Measurements from ENCODE around the gene CMYA5. TPM values are rescaled to one million over a fixed set of nuclear protein-coding genes. Genes with fewer than 3 reads are reported as not detected.
A peak's percentile ranks its signal among the peaks of the same experiment; 100 is the strongest.

Gene CMYA5
- total and polyA plus RNA-seq, 8 donors = 0.68 to 14.7 (median 8.9) TPM

DNA sequence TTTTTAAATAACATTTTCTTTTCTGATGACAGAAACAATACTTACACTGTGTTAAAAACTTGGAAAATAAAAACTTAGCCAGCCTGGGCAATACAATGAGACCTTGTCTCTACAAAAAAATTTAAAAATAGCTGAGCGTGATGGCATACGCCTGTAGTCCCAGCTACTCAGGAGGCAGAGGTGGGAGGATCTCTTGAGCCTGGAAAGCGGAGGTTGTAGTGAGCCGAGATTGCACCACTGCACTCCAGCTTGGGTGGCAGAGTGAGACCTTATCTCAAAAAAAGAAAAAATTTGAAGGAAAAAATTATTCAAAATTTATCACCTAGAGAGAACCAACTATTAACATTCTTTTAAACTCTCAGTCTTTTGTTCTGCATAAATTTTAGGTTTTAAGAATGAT, 4.9 kb upstream of the CMYA5 start:
- H3K36me3 ChIP-seq = peaks cover 0 to 69% of the 10 kb centered on the region in 2 donors
- DNase-seq = no peak
- intact Hi-C loops (cut with DNase I) = no loop called here
- no peak for ATAC-seq
- no peaks in the 10 kb centered on the region for H3K9me3 ChIP-seq
- TF ChIP-seq, protein P1, sequence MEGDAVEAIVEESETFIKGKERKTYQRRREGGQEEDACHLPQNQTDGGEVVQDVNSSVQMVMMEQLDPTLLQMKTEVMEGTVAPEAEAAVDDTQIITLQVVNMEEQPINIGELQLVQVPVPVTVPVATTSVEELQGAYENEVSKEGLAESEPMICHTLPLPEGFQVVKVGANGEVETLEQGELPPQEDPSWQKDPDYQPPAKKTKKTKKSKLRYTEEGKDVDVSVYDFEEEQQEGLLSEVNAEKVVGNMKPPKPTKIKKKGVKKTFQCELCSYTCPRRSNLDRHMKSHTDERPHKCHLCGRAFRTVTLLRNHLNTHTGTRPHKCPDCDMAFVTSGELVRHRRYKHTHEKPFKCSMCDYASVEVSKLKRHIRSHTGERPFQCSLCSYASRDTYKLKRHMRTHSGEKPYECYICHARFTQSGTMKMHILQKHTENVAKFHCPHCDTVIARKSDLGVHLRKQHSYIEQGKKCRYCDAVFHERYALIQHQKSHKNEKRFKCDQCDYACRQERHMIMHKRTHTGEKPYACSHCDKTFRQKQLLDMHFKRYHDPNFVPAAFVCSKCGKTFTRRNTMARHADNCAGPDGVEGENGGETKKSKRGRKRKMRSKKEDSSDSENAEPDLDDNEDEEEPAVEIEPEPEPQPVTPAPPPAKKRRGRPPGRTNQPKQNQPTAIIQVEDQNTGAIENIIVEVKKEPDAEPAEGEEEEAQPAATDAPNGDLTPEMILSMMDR (IDR thresholded peaks at IDR 0.05) = no peak
- no peak overlapping the region for H3K4me3 ChIP-seq
- no peaks in the 10 kb centered on the region for H3K27me3 ChIP-seq
- H3K27ac ChIP-seq = no peak overlapping the region
- no peaks in the 10 kb centered on the region for H3K4me1 ChIP-seq

DNA sequence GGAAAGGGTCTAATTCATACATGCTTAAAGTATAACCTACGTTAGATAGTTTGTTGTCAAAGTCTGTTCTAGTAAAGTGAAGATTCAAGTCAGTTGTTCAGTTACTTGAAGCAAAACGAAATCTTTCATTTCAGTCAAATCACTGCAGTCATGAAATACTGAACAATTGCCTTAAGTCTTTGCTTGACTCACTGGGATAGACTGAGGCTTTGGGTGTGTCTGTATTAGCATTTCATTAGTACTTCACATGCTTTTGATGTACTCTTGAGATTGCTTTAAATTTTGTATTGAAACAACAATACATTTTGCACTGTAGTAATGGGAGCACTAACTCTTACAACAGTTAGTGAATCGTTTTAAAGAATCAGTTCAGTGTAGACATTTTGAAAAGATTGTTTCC, 4.0 kb upstream of the CMYA5 start:
- Histone ChIP-seq H3K27me3 (no peaks in the 10 kb centered on the region), H3K9me3 (no peaks in the 10 kb centered on the region), H3K27ac (no peak overlapping the region), H3K4me3 (no peak overlapping the region), H3K36me3 (peaks cover 0 to 63% of the 10 kb centered on the region in 2 donors), H3K4me1 (no peaks in the 10 kb centered on the region)
- ATAC-seq = peak; percentile 18
- TF ChIP-seq, protein P1 (IDR thresholded peaks at IDR 0.05) = no peak
- intact Hi-C loops (cut with DNase I) = no loop called here
- no peak for DNase-seq

DNA sequence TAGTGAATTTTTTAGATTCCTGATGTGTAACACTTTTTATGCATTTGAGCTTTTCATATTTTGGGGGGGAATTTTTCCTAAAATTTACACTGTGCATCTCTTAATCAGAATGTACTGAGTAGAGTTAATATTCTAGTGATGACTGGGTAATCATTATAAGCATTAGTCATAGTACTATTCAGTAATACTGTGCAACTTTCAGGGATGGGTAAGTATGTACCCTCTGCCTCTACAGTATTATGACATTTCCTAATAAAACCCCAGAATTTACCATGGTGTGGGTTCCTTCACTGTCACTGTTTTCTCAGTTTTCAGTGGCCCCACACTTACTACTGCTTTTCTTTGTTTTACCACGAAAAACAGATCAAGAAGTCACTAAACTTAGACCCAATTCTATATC, 2.8 kb upstream of the CMYA5 start:
- Histone ChIP-seq H3K4me1 (no peaks in the 10 kb centered on the region), H3K27me3 (no peaks in the 10 kb centered on the region), H3K4me3 (no peak overlapping the region), H3K36me3 (peaks cover 0 to 51% of the 10 kb centered on the region in 2 donors), H3K27ac (no peak overlapping the region), H3K9me3 (no peaks in the 10 kb centered on the region)
- intact Hi-C loops (cut with DNase I) = no loop called here
- no peak for DNase-seq
- TF ChIP-seq, protein P1 (IDR thresholded peaks at IDR 0.05) = no peak
- no peak for ATAC-seq

DNA sequence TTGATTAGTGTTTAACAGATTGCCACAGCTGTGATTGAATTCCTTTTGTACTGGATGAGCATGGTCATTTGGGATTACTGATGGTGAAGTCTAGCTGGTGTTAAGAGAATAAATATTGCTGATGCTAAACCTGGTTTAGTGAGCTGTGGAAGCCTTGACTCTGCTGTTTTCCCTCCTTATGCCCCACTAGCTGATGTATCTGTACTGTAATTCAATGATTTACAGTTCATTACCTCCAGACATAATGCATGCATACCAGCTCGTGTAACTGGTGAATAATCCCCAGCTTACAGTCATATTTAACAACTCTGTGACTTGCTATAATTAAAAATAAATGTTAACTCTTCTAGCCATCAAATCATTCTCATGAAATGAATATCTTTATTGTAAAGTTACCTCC, 1.7 kb upstream of the CMYA5 start:
- TF ChIP-seq, protein P1 (IDR thresholded peaks at IDR 0.05) = no peak
- no peak for ATAC-seq
- no peaks in the 10 kb centered on the region for H3K9me3 ChIP-seq

DNA sequence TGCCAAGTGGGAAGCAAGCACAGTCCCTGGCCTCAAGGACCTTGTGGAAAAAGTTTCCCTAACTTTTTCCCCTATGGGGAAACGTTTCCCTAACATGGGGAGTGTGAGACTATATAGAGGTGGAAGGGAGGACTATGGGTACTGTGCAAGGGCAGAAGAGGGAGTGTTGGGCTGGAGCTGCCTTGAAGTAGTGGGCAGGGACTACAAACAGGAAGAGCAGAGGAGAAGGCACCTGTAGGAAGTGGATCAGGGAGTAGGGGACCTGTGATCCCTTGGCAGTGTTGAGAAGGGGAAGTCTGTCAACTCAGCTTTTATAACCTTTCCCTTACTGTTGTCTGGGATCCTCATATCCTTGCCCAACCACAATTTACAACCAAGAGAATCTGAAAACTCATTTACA, 1.4 kb downstream of the CMYA5 start:
- Histone ChIP-seq H3K36me3 (peaks cover 0 to 19% of the 10 kb centered on the region in 2 donors), H3K27ac (no peak overlapping the region), H3K27me3 (no peaks in the 10 kb centered on the region), H3K9me3 (no peaks in the 10 kb centered on the region), H3K4me1 (no peaks in the 10 kb centered on the region), H3K4me3 (no peak overlapping the region)
- no peak for DNase-seq
- peak; percentile 19 for ATAC-seq
- intact Hi-C loops (cut with DNase I) = no loop called here
- TF ChIP-seq, protein P1 (IDR thresholded peaks at IDR 0.05) = no peak

More for the DNA sequence above, 1.7 kb upstream of the CMYA5 start:
- no peak for DNase-seq
- Histone ChIP-seq H3K4me1 (no peaks in the 10 kb centered on the region), H3K4me3 (no peak overlapping the region), H3K27ac (no peak overlapping the region), H3K27me3 (no peaks in the 10 kb centered on the region), H3K36me3 (peaks cover 0 to 40% of the 10 kb centered on the region in 2 donors)
- intact Hi-C loops (cut with DNase I) = no loop called here

All from left lung (tissue), 10 donors.